Stimulated activated CD4-positive, alpha-beta T cell treated with anti-CD3 and anti-CD28 coated beads, TNF-alpha, amount 100 ng/mL, for 1 hour (primary cell): ENCODE results near the gene HAGHL.
A peak's percentile ranks its signal among the peaks of the same experiment; 100 is the strongest.
"Not testable (repeated sequence)": the region's sequence is repeated elsewhere in the genome, so short reads cannot be mapped to it uniquely, and the experiment has no call there.

Experiments
- DNase-seq, 3 donors: peaks; one replicate each; pipeline ENCODE4 v3.0.0-alpha.2; 2020; ENCODE audit warnings: low read depth in 3 of 3, low spot score in 1 of 3

The HAGHL gene

DNA sequence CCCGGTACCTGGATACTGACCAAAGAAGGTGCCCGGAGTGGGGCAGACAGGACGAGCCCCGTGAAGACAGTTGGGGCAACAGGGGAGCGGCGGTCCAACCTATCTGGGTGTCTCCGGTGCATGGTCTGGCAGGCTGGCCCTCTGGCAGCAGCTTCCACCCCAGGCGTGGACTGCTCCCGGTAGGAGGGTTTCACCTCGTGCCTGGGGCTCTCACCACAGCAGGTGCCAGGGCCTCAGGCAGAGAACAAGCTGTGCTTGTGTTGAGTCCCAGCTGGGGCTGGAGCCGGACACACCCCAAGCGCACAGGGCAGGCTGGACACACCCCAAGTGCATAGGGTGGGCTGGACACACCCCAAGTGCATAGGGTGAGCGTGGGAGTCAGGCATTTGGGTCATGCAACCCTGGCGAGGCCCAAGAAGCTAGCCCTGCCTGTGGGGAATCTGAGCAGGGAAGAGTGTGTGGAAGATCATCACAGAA is 19.8 kb upstream of the HAGHL start:
- DNase-seq, result no peak

DNA sequence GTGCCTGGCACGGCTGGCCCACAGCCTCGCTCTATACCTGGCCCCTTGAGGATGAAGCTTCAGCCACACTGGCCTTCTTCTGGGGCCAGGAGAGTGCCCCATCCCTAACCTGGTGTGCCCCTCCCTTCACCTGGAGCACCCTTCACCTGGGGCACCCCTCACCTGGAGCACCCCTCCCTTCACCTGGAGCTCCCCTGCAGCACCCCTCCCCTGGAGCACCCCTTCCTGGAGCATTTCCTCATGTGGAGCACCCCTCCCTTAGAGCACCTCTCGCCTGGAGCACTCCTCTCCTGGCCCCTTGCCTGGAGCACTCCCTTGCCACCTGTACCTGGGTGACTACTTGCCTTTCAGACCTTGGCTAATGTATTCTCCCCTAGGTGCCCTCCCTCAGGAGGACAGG is 18.9 kb upstream of the HAGHL start:
- DNase-seq, result no peak

DNA sequence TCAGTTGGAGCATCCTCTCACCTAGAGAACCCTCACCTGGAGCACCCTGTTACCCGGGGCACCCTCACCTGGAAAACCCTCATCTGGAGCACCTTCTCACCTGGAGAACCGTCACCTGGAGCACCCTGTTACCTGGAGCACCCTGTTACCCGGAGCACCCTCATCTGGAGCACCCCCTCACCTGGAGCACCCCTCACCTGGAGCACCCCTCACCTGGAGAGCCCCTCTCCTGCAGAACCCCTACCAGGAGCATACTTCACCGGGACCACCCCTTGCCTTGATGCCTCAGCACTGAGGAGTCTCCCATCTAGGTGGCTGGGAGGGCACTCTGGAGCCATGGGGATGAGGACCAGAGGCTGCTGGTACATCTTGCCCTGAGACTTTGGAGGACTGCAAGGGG is 17.9 kb upstream of the HAGHL start:
- DNase-seq, result no peak

DNA sequence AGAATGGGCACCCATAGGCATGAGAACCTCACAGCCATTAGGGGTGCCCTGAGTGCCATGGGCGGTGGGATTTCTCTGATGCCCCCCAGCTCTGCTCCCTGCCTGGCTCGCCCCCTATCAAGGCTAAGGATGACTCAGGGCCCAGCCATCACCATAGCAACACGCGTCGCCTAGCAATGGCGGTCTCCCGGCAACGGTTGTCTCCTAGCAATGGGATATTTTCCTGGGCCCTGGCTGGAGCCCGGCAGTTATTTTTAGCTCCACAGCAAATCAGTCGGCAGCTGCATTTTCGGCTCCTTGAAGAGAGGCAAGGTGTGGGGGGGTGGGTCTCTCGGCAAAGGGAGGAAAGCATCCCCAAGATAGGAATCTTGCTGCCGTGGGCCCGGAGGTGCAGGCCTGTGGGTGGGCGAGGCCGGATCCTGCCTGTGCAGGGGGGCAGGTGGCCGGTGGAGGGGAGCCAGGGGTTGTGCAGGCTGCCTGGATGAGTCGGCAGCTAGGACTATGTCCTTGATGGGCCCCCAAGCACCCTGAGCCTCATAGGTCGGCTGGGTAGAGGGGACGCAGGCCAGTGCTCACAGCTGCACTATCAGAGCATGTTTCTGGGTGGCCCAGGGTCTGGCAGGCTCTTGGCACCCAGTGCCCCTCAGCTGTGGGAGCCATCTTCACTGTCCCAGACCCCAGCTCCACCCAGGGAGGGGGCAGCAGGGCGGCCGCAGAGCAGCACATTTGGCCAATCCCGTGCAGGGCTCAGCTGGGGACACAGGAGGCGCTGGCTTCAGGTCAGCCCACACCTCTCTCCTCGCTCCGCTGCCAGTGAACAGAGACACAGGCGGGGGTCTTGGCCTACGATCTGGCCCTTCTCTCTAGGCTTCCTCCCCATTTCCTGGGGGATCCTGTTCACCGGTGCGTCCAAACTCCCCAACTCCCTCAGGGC is 17.1 kb upstream of the HAGHL start:
- DNase-seq, result no peak

DNA sequence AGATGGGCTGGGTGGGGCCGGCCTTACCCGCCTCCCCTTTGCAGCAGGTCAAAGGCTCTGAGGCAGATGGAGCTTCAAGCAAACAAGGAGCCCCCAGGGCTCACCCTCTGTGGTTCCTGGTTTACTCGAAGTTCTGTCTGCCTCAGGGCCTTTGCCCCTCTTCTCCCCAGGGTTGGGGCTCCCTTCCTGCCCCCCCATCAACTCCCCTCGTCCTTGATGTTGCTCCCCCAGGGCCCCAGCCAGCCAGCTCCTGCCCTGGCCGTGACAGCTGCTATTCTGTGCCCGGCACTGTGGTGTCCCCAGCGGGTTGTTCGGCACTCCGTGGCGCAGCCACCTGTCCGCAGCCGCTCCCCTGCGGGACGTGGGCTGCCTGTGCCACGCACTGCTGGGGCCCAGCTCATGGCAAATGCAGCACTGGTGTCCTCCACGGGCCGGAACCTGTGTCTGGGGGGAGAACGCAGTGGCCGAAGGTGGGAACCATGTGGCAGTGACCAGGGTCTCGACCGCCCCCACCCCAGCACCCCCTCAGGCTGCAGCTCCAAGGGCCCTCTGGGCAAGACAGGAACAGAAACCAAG is 16.3 kb upstream of the HAGHL start:
- no peak for DNase-seq

DNA sequence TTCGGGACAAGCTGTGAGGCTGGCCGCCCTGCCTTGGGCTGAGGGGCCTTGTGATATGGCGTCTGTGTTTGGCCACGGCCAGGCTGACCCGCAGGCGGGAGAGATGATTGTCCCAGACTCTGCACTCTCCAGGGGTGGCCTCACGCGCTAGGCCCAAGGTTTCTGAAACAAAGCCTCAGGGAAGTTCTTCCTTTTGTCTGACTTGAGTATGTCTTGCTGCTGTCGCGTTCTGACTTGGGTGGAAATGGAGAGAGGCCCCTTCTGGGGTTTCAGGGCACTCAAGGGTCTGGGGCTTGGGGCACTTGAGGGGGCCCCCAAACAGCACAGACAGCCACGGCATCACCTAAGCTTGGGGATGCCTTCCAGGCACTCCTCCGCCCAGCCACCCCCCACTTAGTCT is 15.8 kb upstream of the HAGHL start:
- DNase-seq, result no peak

DNA sequence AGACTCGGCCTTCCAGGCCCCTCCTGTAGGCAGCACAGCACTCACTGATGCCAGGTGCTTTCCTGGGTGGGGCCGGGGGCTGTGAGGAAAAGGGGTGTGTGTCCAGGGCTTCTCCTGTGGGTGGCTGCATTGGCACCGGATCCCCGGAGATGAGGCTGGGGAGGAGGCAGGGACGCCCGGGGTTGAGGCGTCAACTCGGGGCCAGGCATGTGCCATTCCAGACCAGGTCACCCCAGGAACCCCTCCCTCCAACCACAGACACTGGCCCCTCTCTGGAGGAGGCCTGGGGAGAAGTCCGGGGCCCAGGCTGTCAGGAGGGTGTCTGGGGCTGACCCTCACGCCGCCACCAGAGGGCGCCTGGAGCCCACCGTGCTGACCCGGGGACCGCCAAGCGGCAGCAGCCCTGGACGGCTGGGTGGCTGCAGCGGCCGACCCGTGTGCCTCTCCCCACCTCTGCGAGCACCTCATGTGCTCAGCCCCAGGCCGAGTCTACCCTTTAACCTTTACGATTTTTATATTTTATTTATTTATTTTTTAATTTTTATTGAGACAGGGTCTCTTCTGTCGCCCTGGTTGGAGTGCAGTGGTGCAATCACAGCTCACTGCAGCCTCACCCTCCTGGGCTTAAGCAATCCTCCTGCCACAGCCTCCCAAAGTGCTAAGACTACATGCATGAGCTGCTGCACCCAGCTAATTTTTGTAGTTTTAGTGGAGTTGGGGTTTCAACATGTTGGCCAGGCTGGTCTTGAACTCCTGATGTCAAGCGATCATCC is 15.2 kb upstream of the HAGHL start:
- DNase-seq, result peak; percentile 53 to 77 (median 68)

DNA sequence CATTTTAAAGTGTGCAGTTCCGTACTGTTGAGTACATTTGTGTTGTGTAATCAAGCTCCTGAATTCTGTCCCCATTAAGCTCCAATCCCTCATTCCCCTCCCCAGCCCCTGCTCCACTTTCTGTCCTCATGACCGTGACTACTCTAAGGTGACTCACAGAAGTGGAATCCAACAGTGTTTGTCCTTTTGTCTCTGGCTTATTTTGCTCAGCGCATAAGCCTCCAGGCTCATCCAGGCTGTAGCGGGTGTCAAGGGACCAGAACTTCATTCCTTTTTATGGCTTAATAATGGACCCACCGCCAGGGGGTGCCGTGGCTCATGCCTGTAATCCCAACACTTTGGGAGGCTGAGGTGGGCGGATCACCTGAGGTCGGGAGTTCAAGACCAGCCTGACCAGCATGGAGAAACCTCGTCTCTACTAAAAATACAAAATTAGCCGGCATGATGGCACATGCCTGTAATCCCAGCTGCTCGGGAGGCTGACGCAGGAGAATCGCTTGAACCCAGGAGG is 14.1 kb upstream of the HAGHL start:
- not testable (repeated sequence) for DNase-seq

DNA sequence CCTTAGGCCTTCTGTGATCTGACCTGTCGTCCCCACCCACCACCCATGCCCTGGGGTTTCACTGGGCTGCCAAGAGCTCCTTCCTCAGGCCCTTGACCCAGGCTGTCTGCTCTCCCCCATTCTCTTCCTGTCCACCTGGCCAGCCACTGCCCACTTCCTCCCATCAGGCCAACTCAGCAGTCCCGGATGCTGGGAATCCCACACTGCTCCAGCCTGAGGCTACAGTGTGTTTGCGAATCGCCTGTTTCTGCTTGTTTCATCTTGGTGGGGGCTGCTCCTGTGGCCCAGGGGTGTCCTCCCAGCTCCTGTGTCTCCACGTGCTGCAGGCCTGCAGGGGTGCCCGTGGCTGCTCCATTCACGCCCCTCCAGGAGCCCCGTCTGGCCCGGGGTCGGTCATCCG is 12.8 kb upstream of the HAGHL start:
- no peak for DNase-seq

DNA sequence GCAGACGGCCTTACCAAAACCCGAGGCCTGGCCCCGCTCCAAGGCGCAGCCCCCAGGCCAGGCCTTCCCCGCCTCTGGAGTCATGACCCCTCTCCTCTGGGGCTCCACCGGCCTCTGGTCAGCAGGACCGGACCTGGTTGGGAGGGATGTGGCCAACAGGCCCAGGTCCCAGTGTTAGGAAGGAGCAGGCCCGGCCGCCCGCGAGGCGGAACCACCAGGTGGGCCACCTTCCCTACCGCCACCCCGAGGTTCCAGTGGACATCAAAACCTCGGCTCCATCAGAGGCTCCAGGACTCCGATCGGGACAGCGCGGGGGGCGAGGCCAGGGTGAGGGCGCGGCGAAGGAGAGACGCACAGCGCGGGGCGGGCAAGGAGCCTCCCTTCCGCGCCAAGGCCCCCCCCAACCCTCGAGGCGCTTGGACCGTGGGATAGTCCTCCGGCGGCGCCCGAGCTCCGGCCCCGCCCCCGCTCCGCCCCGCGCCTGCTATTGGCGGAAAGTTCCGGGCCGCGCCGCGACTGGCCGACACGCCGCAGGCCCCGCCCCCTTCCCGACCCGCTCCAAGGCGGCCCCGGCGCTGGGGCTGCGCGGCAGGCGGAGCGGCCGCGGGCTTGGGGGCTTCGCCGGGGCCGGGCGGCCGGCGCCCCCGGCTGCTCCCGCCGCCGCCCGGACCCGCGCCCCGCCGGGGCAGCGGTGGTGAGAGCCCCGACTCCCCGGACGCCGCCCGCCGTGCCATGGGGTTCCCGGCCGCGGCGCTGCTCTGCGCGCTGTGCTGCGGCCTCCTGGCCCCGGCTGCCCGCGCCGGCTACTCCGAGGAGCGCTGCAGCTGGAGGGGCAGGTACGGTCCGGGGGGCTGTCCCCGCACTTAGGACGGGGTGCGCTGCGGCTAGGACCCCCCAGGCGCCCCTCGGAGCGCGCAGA is 12.1 kb upstream of the HAGHL start, which contains the start of gene METRN:
Gene METRN (plus strand): TSS at position 561 of the 919 bp plus-strand sequence. CDS start 172 bp downstream, at position 733.
- peak; percentile 74 to 88 (median 75) for DNase-seq

DNA sequence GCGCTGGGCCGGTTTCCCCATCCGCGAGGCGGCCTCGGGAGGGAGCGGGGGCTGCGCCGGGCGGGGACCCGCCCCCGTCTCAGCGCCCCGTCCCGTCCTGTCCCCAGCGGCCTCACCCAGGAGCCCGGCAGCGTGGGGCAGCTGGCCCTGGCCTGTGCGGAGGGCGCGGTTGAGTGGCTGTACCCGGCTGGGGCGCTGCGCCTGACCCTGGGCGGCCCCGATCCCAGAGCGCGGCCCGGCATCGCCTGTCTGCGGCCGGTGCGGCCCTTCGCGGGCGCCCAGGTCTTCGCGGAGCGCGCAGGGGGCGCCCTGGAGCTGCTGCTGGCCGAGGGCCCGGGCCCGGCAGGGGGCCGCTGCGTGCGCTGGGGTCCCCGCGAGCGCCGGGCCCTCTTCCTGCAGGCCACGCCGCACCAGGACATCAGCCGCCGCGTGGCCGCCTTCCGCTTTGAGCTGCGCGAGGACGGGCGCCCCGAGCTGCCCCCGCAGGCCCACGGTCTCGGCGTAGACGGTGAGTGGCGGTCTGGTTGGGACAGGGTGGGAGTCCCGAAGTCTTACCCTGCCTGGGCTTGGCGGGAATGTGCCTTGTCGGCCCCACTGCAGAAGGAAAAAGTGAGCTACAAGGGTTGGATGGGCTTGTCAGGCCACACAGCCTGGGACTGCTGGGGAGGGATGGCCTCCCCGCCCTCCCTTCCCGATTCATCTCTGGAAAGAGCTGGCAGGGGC is 11.3 kb upstream of the HAGHL start:
- DNase-seq, result no peak

DNA sequence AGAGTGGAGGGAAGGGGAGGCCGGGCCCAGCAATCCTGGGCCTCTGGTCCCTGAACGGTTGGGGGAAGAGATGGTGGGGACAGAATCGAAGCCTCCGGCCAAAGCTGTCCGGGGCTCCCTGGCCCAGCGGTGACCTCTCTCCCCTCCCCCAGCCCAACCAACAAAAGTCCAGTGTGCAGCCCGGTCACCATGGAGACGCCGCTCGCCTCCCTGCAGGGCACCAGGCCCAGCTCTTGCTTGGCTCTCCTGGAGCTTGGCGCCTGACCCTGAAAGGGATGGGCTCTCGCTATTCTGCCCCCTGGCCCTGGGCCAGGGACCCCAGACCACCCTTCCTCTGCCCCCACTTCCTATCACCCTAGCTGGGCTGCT is 10.7 kb upstream of the HAGHL start:
- no peak for DNase-seq

DNA sequence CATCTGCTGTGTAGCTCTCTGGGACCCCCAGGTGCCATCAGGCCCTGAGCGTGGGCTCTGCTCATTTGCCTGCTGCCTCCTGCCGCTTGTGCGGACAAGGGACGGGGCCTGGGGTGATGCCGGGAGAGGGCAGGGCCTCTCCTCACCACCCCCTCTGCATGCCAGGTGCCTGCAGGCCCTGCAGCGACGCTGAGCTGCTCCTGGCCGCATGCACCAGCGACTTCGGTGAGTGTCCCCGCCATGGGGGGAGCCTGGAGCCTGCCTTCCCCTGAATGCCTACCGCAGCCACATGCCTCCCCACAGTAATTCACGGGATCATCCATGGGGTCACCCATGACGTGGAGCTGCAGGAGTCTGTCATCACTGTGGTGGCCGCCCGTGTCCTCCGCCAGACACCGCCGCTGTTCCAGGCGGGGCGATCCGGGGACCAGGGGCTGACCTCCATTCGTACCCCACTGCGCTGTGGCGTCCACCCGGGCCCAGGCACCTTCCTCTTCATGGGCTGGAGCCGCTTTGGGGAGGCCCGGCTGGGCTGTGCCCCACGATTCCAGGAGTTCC is 10.1 kb upstream of the HAGHL start:
- DNase-seq, result no peak

DNA sequence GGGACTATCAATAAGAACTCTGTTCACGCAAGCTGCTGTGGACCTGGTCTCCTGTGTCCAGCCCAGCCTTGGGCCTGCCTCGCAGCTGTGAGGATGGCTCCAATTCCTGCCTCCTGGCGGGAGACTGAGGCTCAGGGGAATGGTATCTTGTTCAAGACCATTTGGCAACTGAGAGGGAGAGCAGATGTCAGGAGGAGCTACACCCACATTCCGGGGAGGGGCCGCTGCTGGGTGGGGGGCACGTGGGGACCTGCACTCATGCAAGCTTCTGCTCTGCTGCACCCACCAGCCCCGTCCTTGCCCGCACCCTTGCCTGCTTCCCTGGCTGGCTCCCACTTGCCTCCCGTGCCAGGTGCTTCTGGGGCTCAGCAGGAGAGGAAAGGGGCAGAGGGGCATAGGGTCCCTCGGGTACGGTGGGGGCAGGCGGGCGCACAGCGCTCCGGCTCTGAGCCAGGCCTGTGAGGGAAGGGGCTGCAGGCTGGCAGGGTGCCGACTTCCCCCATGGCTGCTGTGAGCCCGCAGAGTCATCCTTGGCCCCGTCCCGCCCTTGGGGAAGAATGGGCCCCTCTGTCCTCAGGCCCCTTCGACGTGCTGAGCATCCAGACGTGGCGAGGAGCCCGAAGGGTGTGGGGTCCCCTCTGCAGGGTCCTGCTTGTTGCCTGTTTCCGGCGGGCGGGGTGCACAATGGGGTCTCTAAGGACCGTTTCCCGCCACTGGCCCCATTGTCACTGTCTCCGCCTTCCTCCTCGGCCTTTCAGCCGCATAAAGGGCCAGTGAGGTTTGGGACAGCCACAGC is 9.3 kb upstream of the HAGHL start:
- DNase-seq, result no peak

DNA sequence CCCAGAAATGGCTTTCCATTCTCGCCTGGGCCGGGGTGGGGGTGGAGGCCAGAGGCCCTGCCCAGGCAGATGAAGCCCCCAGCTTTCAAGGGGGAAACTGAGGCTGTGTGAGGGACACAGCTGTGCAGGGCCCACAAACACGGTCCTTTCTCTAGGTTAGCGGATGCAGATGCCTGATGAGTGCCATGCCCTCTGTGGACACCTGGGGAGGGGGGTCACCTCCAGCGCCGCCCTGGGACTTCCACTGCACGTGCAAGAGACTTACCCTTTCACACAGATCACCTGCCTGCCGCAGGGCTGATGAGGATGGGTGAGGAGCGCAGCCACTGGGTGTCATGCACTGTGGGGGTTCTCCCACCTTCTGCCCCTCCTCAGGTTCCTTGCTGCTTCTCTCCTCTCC is 8.5 kb upstream of the HAGHL start:
- no peak for DNase-seq

DNA sequence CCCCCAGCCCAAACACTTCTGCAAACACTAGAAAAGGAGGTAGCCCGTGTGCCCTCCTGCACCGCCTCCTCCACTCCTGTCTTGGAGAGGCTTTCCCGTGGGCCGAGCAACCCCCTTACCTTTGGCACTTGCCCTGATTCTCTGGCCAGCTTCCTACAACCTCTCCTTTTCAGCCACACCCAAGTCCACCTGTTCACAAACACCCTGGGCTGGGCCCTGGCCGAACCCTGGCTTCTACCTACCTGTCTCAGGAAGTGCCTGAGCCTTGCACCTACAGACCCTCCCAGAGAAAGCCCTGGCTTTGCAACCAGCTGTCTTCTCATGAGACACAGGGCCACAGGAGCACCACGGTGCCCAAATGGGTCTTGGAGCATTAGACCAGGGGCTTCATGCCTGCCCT is 8.0 kb upstream of the HAGHL start:
- no peak for DNase-seq

DNA sequence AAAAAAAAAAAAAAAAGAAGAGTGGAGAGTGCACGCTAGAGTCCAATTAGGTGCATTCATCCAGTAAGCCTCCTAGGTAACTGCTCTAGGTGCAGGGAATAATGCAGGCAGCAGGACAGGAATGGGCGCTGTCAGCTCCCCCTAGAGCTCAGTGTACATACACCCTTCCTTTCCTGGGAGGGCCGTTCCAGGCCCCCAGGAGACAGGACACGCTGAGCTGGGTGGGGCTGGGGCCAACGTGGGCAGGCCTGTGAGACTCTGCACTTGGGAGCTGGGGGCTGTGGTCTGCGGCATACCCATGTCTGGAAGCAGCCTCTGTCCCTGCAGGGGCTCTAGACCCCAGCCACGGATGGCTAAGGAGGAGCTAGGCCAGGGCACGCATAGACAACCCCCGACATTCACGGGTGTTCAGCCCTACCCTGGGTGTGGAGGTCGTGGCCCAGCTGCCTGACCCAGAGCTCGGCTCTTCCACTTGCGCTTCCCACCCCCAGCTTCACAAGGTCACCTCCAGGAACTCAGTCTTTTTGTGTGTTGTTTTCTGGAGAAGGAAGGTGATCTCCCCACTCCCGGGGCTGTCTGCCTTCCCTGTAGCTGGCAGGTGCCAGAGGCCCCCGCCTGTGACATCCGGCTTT is 7.0 kb upstream of the HAGHL start:
- DNase-seq, result no peak

DNA sequence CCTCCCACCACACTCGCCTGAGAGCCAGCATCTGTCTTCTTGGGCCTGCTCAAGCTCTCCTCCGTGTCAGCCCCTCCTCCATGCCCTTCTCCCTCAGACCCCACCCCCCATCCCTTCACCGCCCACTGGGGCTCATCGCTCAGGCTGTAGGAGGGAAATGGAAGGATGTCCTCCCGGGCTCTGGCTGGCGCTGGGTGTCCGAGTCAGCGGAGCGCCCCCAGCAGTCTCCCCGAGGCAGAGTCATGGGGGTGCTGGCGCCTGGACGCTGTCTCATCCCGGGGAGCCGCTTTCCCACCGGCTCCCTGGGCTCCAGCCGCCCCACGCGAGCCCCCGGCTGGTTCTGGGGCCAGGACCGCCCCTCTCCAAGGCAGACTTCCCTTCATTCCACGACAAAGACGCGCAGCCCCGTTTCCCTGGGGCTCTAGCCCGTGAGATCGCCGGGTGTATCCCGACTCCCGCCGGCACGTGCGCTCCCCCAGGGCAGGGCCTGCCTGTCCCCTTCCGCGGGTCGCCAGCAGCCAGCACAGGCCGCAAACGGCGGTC is 6.4 kb upstream of the HAGHL start:
- no peak for DNase-seq
